Esophagus squamous epithelium (tissue), 4 donors: ENCODE data around the gene SPNS2.

Experiments
- POLR2A ChIP-seq, 4 donors: fragments of 450-650 bp; IDR thresholded peaks; one replicate each; pipeline ENCODE4 v1.6.1; 2017; ENCODE audit warnings: antibody characterized with exemption in 4 of 4, mild to moderate bottlenecking in 4 of 4, moderate library complexity in 3 of 4
- TF ChIP-seq, protein P1 (sequence below), 6 experiments: fragments of 450-650 bp in 4 of 6; fragments of 200-600 bp in 2 of 6; sonication (generic) in 2 of 6; IDR thresholded peaks; one replicate each; pipeline ENCODE4 v1.5.1; 2016 to 2019; ENCODE audit warnings: antibody characterized with exemption in 6 of 6, mild to moderate bottlenecking in 4 of 6, moderate library complexity in 4 of 6

- TF ChIP-seq, protein P1, sequence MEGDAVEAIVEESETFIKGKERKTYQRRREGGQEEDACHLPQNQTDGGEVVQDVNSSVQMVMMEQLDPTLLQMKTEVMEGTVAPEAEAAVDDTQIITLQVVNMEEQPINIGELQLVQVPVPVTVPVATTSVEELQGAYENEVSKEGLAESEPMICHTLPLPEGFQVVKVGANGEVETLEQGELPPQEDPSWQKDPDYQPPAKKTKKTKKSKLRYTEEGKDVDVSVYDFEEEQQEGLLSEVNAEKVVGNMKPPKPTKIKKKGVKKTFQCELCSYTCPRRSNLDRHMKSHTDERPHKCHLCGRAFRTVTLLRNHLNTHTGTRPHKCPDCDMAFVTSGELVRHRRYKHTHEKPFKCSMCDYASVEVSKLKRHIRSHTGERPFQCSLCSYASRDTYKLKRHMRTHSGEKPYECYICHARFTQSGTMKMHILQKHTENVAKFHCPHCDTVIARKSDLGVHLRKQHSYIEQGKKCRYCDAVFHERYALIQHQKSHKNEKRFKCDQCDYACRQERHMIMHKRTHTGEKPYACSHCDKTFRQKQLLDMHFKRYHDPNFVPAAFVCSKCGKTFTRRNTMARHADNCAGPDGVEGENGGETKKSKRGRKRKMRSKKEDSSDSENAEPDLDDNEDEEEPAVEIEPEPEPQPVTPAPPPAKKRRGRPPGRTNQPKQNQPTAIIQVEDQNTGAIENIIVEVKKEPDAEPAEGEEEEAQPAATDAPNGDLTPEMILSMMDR (IDR thresholded peaks at IDR 0.05), result no peak
- TF ChIP-seq POLR2A (IDR thresholded peaks at IDR 0.05), result no peak
Measured at GRCh38 chr17:4557626-4558346, 59.1 kb downstream of the SPNS2 start.
